HG02798 (cell line): ENCODE data around the gene CDK6.

ENCODE experiments used
- ATAC-seq: cut with Tn5 transposase; IDR thresholded peaks from one replicate; pipeline ENCODE4 v1.9.1; 2021; ENCODE audit warnings: mild to moderate bottlenecking; ENCODE audit not compliant: unreplicated experiment, poor library complexity

CDK6 gene

GRCh38 chr7:92633211-92633906, 203.0 kb downstream of the CDK6 start:
- ATAC-seq: no peak

GRCh38 chr7:92632791-92633190, 203.6 kb downstream of the CDK6 start:
- ATAC-seq: no peak

GRCh38 chr7:92631850-92632487, 204.4 kb downstream of the CDK6 start:
- peak; percentile 15 for ATAC-seq

GRCh38 chr7:92631067-92631849, 205.1 kb downstream of the CDK6 start:
- peak; percentile 73 for ATAC-seq

- ATAC-seq: no peak
These were observed 206.6 kb downstream of the CDK6 start for GRCh38 chr7:92629779-92630178.

GRCh38 chr7:92627956-92628355, 208.4 kb downstream of the CDK6 start:
- ATAC-seq: no peak

GRCh38 chr7:92626281-92626809, 210.0 kb downstream of the CDK6 start:
- no peak for ATAC-seq

GRCh38 chr7:92625617-92626016, 210.8 kb downstream of the CDK6 start:
- no peak for ATAC-seq

- no peak for ATAC-seq
These were observed 211.9 kb downstream of the CDK6 start for GRCh38 chr7:92624298-92624996.

- ATAC-seq: no peak
These were observed 212.8 kb downstream of the CDK6 start for GRCh38 chr7:92623544-92623943.

GRCh38 chr7:92622685-92623084, 213.7 kb downstream of the CDK6 start:
- no peak for ATAC-seq

GRCh38 chr7:92622030-92622429, 214.3 kb downstream of the CDK6 start:
- ATAC-seq: peak; percentile 64

GRCh38 chr7:92621561-92622023, 214.8 kb downstream of the CDK6 start:
- ATAC-seq: peak; percentile 45

GRCh38 chr7:92621026-92621540, 215.3 kb downstream of the CDK6 start:
- ATAC-seq: peak; percentile 77

GRCh38 chr7:92615861-92616260, 220.5 kb downstream of the CDK6 start:
- no peak for ATAC-seq

GRCh38 chr7:92614660-92615174, 221.7 kb downstream of the CDK6 start:
- no peak for ATAC-seq

GRCh38 chr7:92613720-92614119, 222.7 kb downstream of the CDK6 start:
- no peak for ATAC-seq

GRCh38 chr7:92613214-92613613, 223.2 kb downstream of the CDK6 start:
- ATAC-seq: no peak

GRCh38 chr7:92612501-92612900, 223.9 kb downstream of the CDK6 start:
- ATAC-seq: no peak

- no peak for ATAC-seq
These were observed 224.6 kb downstream of the CDK6 start for GRCh38 chr7:92611735-92612134.
